A673 (cell line): ENCODE measurements around the gene WDR18.

Experiments used
- CTCF ChIP-seq: fragments of 300-800, 200-600 bp; sonication (generic); conservative IDR thresholded peaks from 2 replicates; pipeline ENCODE4 v1.5.1; 2017; ENCODE audit warnings: low read depth, mild to moderate bottlenecking, antibody characterized with exemption, low read length, moderate library complexity, mixed read lengths
- EZH2 ChIP-seq: fragments of 200-600 bp; sonication (generic); IDR thresholded peaks from 2 replicates; pipeline ENCODE4 v1.6.1; 2017; ENCODE audit warnings: borderline replicate concordance, low read depth, mild to moderate bottlenecking, mixed read lengths, antibody characterized with exemption, low read length; ENCODE audit not compliant: poor library complexity, severe bottlenecking

DNA sequence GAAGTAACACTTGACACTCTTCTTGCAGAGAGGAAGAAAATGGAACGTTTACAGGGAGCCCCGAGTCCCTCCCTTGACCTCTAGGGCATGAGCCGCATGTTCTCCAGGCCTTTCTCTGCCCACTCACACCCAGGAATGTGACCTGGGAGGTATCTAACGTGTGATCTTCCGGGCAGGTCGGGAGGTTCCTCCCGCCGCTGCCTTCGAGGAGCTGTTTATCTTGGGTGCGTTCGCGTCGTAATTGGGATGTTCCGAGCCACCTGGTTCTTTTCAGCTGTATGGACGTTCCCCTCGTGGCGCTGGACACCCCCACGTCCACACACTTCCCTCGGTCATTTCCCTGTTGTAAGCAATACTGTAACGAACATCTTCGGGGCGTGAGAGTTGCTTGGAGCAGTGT is 44.7 kb upstream of the WDR18 start:
- TF ChIP-seq CTCF (no peak), EZH2 (no peak)
